ENCODE results near the gene OCIAD1. TPM values are rescaled to one million over a fixed set of nuclear protein-coding genes. Genes with fewer than 3 reads are reported as not detected.

OCIAD1 gene
- total and polyA plus RNA-seq, 4 donors = 106 to 120 (median 117) TPM

DNA sequence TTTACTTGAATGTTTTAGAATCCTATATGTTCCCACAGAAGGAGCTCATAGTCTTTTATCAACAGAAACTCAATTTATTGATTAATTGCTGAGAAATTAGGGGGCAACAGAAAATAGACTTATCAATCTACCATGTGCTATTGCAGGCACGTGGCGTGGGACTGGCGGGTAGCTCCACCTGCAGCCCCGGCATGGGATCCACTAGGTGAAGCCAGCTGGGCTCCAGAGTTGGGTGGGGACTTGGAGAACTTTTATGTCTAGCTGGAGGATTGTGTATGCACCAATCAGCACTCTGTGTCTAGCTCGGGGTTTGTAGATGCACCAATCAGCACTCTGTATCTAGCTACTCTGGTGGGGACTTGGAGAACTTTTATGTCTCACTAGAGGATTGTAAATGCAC is 3.3 kb upstream of the OCIAD1 start:
- Histone ChIP-seq H3K27me3 (ENCODE audit: control insufficient read depth in 3 of 3, insufficient read depth in 3 of 3, low read length in 2 of 3) (no peaks in the 10 kb centered on the region), H3K36me3 (ENCODE audit: control insufficient read depth in 4 of 4, insufficient read depth in 4 of 4, low read length in 4 of 4) (peaks cover 0 to 5% (median 1%) of the 10 kb centered on the region in 4 donors), H3K27ac (ENCODE audit: low read depth in 1 of 2, low read length in 1 of 2) (no peak overlapping the region), H3K4me1 (ENCODE audit: control insufficient read depth in 5 of 5, insufficient read depth in 5 of 5, low read length in 5 of 5) (peaks cover 0 to 11% (median 2%) of the 10 kb centered on the region in 5 donors), H3K9ac (ENCODE audit: insufficient read depth in 1 of 2, low read length in 2 of 2) (no peak overlapping the region), H3K9me3 (ENCODE audit: control insufficient read depth in 4 of 4, insufficient read depth in 3 of 4, low read length in 3 of 4) (no peaks in the 10 kb centered on the region), H3K4me3 (no peak overlapping the region)
- TF ChIP-seq, protein P1, sequence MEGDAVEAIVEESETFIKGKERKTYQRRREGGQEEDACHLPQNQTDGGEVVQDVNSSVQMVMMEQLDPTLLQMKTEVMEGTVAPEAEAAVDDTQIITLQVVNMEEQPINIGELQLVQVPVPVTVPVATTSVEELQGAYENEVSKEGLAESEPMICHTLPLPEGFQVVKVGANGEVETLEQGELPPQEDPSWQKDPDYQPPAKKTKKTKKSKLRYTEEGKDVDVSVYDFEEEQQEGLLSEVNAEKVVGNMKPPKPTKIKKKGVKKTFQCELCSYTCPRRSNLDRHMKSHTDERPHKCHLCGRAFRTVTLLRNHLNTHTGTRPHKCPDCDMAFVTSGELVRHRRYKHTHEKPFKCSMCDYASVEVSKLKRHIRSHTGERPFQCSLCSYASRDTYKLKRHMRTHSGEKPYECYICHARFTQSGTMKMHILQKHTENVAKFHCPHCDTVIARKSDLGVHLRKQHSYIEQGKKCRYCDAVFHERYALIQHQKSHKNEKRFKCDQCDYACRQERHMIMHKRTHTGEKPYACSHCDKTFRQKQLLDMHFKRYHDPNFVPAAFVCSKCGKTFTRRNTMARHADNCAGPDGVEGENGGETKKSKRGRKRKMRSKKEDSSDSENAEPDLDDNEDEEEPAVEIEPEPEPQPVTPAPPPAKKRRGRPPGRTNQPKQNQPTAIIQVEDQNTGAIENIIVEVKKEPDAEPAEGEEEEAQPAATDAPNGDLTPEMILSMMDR (IDR thresholded peaks at IDR 0.05; ENCODE audit: control extremely low read depth, extremely low read depth) = no peak
- ATAC-seq (ENCODE audit: insufficient read depth, low FRiP score) (no peak), DNase-seq (no peak)
- 95 to 96% methylated on average over 5 of the region's 5 CpGs for WGBS, 2 donors

DNA sequence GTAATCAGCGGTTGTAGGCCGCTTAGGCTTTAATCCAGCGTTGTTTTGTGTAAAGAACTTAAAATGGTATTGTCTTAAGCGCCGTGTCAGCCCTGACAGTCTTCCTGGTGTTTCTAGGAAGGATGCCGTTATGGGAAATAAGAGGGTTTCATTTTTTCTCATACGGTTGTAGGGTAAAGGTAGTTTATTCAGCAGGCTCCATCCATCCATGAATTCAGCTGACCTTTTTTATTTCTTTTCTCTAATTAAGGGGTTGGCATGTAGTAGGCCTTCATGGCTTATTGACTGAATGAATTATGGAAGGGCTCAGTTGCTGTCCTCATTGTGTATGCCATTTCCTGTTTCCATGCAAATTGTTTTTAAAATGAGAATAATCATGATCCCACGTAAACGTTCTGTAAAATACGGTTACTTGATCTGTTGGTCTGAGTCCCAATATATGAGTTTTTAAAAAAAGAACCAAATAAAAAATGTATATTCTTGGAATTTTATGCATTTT is 693 bp downstream of the OCIAD1 start:
- TF ChIP-seq, protein P1 (IDR thresholded peaks at IDR 0.05; ENCODE audit: control extremely low read depth, extremely low read depth) = no peak
- peak overlapping the region; percentile 99 for H3K4me3 ChIP-seq
- H3K9ac ChIP-seq (ENCODE audit: insufficient read depth in 1 of 2, low read length in 2 of 2) = peak overlapping the region; percentile 96 to 99
- no peak for ATAC-seq (ENCODE audit: insufficient read depth, low FRiP score)
- DNase-seq = peak in 1 of 3 donors; percentile 34
- WGBS, 2 donors = 1% methylated on average over 10 of the region's 10 CpGs
- peak overlapping the region; percentile 97 to 98 for H3K27ac ChIP-seq (ENCODE audit: low read depth in 1 of 2, low read length in 1 of 2)
- peaks cover 0 to 12% (median 4%) of the 10 kb centered on the region in 5 donors for H3K4me1 ChIP-seq (ENCODE audit: control insufficient read depth in 5 of 5, insufficient read depth in 5 of 5, low read length in 5 of 5)
- H3K27me3 ChIP-seq (ENCODE audit: control insufficient read depth in 3 of 3, insufficient read depth in 3 of 3, low read length in 2 of 3) = no peaks in the 10 kb centered on the region
- peaks cover 9 to 28% (median 17%) of the 10 kb centered on the region in 4 donors for H3K36me3 ChIP-seq (ENCODE audit: control insufficient read depth in 4 of 4, insufficient read depth in 4 of 4, low read length in 4 of 4)
- no peaks in the 10 kb centered on the region for H3K9me3 ChIP-seq (ENCODE audit: control insufficient read depth in 4 of 4, insufficient read depth in 3 of 4, low read length in 3 of 4)

DNA sequence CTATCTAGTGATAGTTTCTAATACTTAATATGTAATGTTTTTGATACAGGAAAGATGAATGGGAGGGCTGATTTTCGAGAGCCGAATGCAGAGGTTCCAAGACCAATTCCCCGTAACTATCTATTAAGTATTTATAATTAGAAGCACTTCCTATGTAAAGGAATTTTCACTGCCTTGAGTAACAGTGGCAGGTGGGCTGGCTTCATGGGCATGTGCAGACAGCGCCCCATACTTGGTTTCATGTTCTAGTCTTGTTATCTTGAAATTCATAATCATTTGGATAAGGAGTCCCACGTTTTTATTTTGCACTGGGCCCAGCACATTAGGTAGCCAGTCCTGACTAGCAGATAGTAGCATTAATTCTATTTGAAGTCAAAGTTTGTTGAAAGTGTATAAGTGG is 1.7 kb downstream of the OCIAD1 start:
- H3K36me3 ChIP-seq (ENCODE audit: control insufficient read depth in 4 of 4, insufficient read depth in 4 of 4, low read length in 4 of 4) = peaks cover 13 to 32% (median 18%) of the 10 kb centered on the region in 4 donors
- no peak overlapping the region for H3K27ac ChIP-seq (ENCODE audit: low read depth in 1 of 2, low read length in 1 of 2)
- peak overlapping the region in 1 of 2 donors; percentile 96 for H3K9ac ChIP-seq (ENCODE audit: insufficient read depth in 1 of 2, low read length in 2 of 2)
- TF ChIP-seq, protein P1 (IDR thresholded peaks at IDR 0.05; ENCODE audit: control extremely low read depth, extremely low read depth) = no peak
- no peaks in the 10 kb centered on the region for H3K9me3 ChIP-seq (ENCODE audit: control insufficient read depth in 4 of 4, insufficient read depth in 3 of 4, low read length in 3 of 4)
- DNase-seq (no peak), ATAC-seq (ENCODE audit: insufficient read depth, low FRiP score) (no peak)
- H3K4me1 ChIP-seq (ENCODE audit: control insufficient read depth in 5 of 5, insufficient read depth in 5 of 5, low read length in 5 of 5) = peaks cover 0 to 12% (median 4%) of the 10 kb centered on the region in 5 donors
- H3K4me3 ChIP-seq = no peak overlapping the region
- WGBS, 2 donors = 82 to 94% methylated on average over 5 of the region's 5 CpGs
- H3K27me3 ChIP-seq (ENCODE audit: control insufficient read depth in 3 of 3, insufficient read depth in 3 of 3, low read length in 2 of 3) = no peaks in the 10 kb centered on the region

DNA sequence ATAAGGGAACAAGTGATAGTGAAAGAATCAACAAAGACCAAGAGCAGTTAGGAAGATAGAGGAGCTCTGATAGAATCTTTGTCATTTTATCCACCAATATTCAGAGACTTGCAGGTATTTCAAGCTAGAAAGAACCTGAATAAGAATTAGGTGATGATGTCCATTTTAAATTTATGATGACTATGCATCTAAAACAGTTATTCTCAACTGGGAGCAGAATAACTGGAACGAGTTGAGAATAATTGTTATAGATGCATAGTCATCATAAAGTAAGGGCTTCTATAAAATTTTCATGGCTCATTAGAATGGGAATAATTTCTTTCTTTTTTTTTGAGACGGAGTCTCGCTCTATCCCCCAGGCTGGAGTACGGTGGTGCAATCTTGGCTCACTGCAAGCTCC is 5.8 kb downstream of the OCIAD1 start:
- H3K36me3 ChIP-seq (ENCODE audit: control insufficient read depth in 4 of 4, insufficient read depth in 4 of 4, low read length in 4 of 4) = peaks cover 14 to 47% (median 21%) of the 10 kb centered on the region in 4 donors
- ATAC-seq (ENCODE audit: insufficient read depth, low FRiP score) = no peak
- TF ChIP-seq, protein P1 (IDR thresholded peaks at IDR 0.05; ENCODE audit: control extremely low read depth, extremely low read depth) = no peak
- no peaks in the 10 kb centered on the region for H3K9me3 ChIP-seq (ENCODE audit: control insufficient read depth in 4 of 4, insufficient read depth in 3 of 4, low read length in 3 of 4)
- no peak overlapping the region for H3K9ac ChIP-seq (ENCODE audit: insufficient read depth in 1 of 2, low read length in 2 of 2)
- H3K27me3 ChIP-seq (ENCODE audit: control insufficient read depth in 3 of 3, insufficient read depth in 3 of 3, low read length in 2 of 3) = no peaks in the 10 kb centered on the region
- WGBS, 2 donors = 95 to 100% methylated on average over 4 of the region's 4 CpGs
- H3K27ac ChIP-seq (ENCODE audit: low read depth in 1 of 2, low read length in 1 of 2) = no peak overlapping the region
- H3K4me3 ChIP-seq = no peak overlapping the region
- peaks cover 2 to 8% (median 4%) of the 10 kb centered on the region in 5 donors for H3K4me1 ChIP-seq (ENCODE audit: control insufficient read depth in 5 of 5, insufficient read depth in 5 of 5, low read length in 5 of 5)
- DNase-seq = no peak

All from lung (tissue), 12 donors.